ENCODE results near the gene TMEM184A.

TMEM184A gene

DNA sequence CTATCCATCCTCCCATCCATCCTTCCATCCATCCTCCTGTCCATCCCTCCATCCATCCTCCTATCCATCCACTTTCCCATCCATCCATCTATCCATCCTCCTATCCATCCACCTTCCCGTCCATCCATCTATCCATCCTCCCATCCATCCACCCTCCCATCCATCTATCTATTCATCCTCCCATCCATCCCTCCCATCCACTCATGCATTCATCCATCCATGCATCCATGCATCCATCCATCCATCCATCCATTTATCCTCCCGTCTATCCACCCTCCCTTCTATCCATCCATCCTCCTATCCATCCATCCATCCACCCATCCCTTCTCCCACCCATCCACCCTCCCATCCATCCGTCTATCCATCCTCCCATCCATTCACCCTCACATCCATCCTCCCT is 39.0 kb upstream of the TMEM184A start:
- no peak overlapping the region for H3K4me3 ChIP-seq (ENCODE audit: low read length)
- TF ChIP-seq, protein P1, sequence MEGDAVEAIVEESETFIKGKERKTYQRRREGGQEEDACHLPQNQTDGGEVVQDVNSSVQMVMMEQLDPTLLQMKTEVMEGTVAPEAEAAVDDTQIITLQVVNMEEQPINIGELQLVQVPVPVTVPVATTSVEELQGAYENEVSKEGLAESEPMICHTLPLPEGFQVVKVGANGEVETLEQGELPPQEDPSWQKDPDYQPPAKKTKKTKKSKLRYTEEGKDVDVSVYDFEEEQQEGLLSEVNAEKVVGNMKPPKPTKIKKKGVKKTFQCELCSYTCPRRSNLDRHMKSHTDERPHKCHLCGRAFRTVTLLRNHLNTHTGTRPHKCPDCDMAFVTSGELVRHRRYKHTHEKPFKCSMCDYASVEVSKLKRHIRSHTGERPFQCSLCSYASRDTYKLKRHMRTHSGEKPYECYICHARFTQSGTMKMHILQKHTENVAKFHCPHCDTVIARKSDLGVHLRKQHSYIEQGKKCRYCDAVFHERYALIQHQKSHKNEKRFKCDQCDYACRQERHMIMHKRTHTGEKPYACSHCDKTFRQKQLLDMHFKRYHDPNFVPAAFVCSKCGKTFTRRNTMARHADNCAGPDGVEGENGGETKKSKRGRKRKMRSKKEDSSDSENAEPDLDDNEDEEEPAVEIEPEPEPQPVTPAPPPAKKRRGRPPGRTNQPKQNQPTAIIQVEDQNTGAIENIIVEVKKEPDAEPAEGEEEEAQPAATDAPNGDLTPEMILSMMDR (conservative IDR thresholded peaks at IDR 0.05; ENCODE audit: low read length), result no peak
- DNase-seq (ENCODE audit: low read depth), result no peak

DNA sequence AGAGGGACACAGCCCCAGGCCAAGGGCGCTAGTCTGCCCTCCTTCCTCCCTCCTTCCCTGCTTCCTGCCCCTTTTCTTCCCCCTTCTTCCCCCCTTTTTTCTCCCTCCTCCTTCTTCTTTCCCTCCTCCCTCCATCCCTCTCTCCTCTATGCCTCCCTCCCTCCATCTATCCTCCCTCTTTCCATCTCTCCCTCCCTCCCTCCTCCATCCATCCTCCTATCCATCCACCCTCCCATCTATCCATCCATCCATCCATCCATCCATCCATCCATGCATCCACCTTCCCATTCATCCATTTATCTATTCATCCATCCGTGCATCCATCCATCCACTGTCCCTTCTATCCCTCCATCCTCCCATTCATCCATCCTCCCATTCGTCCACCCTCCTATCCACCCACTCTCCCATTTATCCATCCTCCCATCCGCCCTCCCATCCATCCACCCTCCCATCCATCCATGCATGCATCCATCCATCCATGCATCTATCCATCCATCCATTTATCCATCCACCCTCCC is 38.0 kb upstream of the TMEM184A start:
- no peak for DNase-seq (ENCODE audit: low read depth)
- TF ChIP-seq, protein P1 (conservative IDR thresholded peaks at IDR 0.05; ENCODE audit: low read length), result no peak
- H3K4me3 ChIP-seq (ENCODE audit: low read length), result no peak overlapping the region

DNA sequence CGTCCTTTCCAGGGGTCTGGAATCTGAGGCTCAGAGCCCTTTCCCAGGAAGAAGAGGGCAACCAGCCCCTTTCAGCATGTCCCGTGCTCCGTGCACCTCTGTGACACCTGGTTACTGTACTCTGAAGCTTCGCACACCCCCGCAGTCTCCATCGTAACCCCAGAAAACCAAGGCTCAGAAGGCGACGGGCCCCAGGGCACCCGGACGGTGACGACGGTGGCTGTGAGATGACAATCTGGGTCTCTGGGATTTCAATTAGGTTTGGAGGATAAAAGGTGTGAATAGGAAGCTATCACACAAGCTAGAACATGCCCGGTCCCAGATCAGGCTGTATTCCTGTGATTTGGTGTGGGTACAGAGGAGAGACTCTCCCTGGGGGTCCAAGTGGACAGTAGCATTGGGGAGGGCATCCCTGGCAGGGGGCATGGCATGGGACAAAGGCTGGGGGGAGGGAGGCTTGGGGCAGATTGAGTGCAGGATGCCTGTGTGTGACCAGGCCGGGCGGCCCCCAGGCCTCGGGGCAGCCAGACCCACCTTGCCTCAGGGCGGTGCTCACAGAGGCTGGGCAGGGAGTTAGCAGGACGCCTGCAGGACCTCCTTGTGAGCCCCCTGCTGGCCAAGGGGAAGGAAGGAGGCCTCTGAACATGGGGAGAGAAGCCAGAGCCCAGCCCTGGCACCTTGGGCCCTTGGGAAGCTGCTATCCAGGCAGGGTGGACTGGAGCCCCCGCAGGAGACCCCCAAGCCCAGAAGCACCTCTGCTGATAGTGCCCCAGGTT is 37.3 kb upstream of the TMEM184A start:
- no peak for DNase-seq (ENCODE audit: low read depth)
- H3K4me3 ChIP-seq (ENCODE audit: low read length), result no peak overlapping the region
- TF ChIP-seq, protein P1 (conservative IDR thresholded peaks at IDR 0.05; ENCODE audit: low read length), result peak; percentile 29

DNA sequence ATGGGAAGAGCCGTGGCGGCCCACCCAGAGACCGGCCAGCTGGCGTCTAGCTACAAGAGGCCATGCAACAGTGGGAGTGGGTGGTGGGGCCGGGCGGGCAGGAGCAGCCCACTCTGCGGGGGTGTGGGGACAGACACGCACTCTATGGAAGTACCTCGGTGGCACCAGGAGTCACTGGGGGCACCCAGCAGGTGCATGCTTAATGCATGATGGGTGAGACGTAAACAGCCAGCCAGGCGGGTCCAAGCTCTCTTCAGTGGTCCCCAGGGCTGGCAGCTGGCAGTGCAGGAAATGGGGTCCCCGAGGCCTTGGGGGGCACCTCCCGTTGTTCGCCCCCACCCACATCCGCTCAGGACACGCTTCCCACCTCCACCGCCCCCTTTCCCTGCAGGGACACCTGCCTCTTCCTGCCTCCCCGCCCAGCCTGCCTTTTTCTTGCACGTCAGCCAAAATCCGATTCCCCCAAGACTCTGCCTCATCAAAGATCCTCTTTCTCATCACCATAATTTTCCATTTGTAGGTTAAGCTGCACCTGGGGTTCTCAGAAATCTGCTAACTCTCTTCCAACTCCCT is 36.4 kb upstream of the TMEM184A start:
- H3K4me3 ChIP-seq (ENCODE audit: low read length), result no peak overlapping the region
- TF ChIP-seq, protein P1 (conservative IDR thresholded peaks at IDR 0.05; ENCODE audit: low read length), result no peak
- DNase-seq (ENCODE audit: low read depth), result no peak

DNA sequence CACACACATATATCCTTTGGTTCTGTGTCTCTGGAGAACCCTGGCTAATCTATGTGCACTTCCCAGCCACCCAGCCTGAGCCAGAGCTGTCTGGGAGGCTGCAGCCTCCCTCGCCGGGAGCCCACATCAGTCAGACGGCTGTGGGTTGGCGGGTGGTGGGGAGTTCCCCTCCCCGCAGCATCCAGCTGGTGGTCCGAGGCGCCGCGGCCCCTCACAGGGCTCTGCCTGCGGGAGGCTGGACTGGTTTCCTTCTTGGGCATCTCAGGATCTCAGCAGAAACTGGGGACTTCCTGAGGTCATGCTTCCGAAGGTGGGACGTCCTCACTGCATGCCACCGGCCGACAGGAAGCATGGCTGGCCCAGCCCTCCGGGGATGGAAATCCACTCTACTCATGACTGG is 35.9 kb upstream of the TMEM184A start:
- no peak overlapping the region for H3K4me3 ChIP-seq (ENCODE audit: low read length)
- DNase-seq (ENCODE audit: low read depth), result no peak
- TF ChIP-seq, protein P1 (conservative IDR thresholded peaks at IDR 0.05; ENCODE audit: low read length), result no peak

DNA sequence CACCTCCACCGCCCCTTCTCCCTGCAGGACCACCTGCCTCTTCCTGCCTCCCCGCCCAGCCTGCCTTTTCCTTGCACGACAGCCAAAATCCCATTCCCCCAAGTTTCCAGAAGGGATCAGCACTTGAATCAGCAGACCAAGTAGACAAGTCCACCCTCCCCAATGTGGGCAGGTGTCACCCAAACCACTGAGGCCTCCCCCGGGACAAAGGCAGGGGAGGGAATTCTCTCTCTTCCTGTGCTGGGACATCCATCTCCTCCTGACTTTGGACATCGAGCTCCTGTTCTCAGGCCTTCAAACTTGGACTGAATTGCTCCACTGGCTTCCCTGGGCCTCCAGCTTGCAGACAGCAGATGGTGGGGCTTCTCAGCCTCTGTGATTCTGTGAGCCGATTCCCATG is 35.4 kb upstream of the TMEM184A start:
- TF ChIP-seq, protein P1 (conservative IDR thresholded peaks at IDR 0.05; ENCODE audit: low read length), result no peak
- no peak overlapping the region for H3K4me3 ChIP-seq (ENCODE audit: low read length)
- no peak for DNase-seq (ENCODE audit: low read depth)

DNA sequence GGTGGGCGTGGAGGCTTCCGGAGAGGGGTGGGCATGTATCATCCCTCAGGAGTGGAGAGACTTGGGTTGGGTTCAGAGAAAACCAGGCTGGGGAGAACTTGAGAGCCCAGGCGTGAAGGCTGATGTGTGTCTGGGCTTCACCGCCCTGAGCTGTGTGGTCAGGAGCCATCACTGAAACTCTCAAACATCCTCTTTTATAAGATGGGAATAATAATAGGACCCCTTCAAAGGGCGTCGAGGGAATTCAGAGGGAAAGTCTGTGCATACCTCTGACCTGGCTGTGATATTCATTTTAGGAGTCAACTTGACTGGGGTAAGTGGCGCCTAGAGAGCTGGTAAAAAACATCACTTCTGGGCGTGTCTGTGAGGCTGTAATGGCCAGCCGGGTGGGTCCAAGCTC is 34.9 kb upstream of the TMEM184A start:
- DNase-seq (ENCODE audit: low read depth), result no peak
- no peak overlapping the region for H3K4me3 ChIP-seq (ENCODE audit: low read length)

More for the DNA sequence above, 34.9 kb upstream of the TMEM184A start:
- TF ChIP-seq, protein P1 (conservative IDR thresholded peaks at IDR 0.05; ENCODE audit: low read length), result no peak

All from AG10803 (cell line).